Kidney tubule cell (primary cell): ENCODE data around the gene UGT1A5.
A peak's percentile ranks its signal among the peaks of the same experiment; 100 is the strongest.
"Not testable (repeated sequence)": the region's sequence is repeated elsewhere in the genome, so short reads cannot be mapped to it uniquely, and the experiment has no call there.

Experiments used
- DNase-seq: peaks from one replicate; pipeline ENCODE4 v3.0.0-alpha.2; 2018; ENCODE audit warnings: low spot score

UGT1A5 gene

GRCh38 chr2:233745838-233746237 lies 33.1 kb downstream of the UGT1A5 start:
- not testable (repeated sequence) for DNase-seq

- DNase-seq = no peak
Measured at GRCh38 chr2:233746475-233747282, 34.0 kb downstream of the UGT1A5 start.

- DNase-seq = no peak
Measured at GRCh38 chr2:233747283-233747544, 34.5 kb downstream of the UGT1A5 start.

DNA sequence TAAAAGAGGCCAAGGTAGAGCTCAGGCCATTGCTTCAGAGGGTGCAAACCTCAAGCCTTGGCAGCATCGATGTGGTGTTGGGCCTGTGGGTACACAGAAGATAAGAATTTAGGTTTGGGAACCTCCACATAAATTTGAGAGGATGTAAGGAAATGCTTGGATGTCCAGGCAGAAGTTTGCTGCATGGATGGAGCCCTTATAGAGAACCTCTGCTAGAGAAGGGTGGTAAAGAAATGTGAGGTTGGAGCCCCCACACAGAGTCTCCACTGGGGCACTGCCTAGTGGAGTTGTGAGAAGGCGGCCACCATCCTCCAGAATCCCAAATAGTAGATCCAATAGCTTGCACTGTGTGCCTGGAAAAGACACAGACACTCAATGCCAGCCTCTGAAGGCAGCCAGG lies 38.0 kb downstream of the UGT1A5 start:
- not testable (repeated sequence) for DNase-seq

- not testable (repeated sequence) for DNase-seq
Measured at GRCh38 chr2:233751212-233752009, 38.7 kb downstream of the UGT1A5 start.

DNA sequence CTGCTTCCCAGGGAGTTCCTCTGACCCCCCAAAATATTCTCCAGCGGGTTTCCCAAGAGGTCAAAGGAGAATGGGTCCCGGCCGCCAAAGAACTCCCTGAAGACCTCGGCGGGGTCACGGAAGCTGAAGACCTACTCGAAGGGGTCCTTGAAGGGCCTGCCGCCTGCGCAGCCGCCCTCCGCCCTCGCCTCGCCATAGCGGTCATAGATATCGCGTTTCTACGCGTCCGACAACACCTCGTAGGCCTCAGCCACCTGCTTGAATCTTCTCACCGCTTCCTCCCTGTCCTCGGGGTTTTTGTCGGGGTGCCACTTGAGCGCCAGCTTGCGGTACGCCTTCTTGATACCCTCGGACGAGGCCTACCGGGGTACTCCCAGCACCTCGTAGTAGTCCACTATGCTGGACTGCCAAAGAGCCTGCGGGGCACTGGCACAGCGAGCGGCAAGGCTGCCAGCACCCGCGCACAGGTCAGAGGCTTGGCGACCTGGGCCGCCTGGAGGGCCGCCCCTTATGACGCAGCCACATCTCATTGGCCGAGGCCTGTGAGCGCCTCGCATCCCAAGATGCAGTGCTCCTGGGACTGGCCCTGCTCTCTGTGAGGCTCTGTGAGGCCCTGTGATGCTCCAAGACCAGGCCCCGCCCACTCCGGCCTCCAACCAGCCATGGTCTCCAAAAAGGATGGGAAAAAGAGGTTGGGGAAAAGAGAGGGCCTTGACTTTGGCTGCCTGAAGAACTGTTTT lies 42.3 kb downstream of the UGT1A5 start:
- DNase-seq = no peak

- DNase-seq = no peak
Measured at GRCh38 chr2:233756429-233757081, 43.8 kb downstream of the UGT1A5 start.

- DNase-seq = no peak
Measured at GRCh38 chr2:233758141-233758540, 45.4 kb downstream of the UGT1A5 start.

GRCh38 chr2:233758849-233759248 lies 46.1 kb downstream of the UGT1A5 start:
- DNase-seq = no peak

DNA sequence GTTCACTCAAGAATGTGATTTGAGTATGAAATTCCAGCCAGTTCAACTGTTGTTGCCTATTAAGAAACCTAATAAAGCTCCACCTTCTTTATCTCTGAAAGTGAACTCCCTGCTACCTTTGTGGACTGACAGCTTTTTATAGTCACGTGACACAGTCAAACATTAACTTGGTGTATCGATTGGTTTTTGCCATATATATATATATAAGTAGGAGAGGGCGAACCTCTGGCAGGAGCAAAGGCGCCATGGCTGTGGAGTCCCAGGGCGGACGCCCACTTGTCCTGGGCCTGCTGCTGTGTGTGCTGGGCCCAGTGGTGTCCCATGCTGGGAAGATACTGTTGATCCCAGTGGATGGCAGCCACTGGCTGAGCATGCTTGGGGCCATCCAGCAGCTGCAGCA lies 47.3 kb downstream of the UGT1A5 start, which contains the start of gene UGT1A1:
TSS of gene UGT1A1 (plus strand) at position 228 of the 400 bp plus-strand sequence. CDS start at position 246, 18 bp downstream.
- no peak for DNase-seq

GRCh38 chr2:233761040-233761769 lies 48.5 kb downstream of the UGT1A5 start:
- peak; percentile 27 for DNase-seq

GRCh38 chr2:233764264-233764663 lies 51.6 kb downstream of the UGT1A5 start:
- peak; percentile 54 for DNase-seq

- no peak for DNase-seq
Measured at GRCh38 chr2:233764761-233765160, 52.1 kb downstream of the UGT1A5 start.

DNA sequence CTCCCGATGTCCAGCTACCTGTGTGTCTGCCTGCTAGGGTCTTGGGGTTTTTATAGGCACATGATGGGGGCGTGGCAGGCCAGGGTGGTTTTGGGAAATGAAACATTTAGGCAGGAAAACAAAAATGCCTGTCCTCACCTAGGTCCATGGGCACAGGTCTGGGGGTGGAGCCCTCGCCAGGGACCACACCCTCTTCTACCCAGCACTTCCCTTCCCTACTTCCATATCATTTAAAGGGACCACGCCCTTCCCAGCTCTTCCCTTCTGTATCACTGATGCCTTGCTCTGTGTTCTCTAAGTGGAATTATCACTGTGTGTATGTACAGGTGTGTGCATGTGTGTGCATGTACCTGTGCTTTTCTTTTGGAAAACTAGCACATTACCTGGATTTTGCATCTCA lies 53.7 kb downstream of the UGT1A5 start:
- DNase-seq = no peak

GRCh38 chr2:233768076-233768475 lies 55.4 kb downstream of the UGT1A5 start:
- DNase-seq = no peak

DNA sequence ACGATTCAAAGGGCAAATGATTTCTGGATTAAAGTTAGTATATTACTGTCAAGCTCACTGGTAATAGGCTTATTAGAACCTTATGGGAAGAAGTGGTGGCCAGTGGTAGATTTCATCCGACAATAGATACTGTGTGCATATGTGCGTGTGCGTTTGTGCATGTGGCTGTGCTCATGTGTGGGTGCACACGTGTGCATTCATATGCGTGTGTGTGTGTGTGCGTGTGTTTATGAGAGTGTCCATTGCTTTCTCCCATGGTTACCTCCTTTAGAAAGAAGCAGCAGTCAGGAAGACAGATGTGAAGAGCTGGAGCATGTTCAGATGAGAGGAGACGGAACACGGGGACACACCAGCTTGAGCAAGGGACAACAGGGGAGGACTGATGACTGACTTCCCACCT lies 56.6 kb downstream of the UGT1A5 start:
- DNase-seq = no peak

DNA sequence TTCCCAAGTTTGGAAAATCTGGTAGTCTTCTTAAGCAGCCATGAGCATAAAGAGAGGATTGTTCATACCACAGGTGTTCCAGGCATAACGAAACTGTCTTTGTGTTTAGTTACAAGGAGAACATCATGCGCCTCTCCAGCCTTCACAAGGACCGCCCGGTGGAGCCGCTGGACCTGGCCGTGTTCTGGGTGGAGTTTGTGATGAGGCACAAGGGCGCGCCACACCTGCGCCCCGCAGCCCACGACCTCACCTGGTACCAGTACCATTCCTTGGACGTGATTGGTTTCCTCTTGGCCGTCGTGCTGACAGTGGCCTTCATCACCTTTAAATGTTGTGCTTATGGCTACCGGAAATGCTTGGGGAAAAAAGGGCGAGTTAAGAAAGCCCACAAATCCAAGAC lies 59.4 kb downstream of the UGT1A5 start:
- no peak for DNase-seq

GRCh38 chr2:233772583-233772982 lies 59.9 kb downstream of the UGT1A5 start:
- DNase-seq = no peak

DNA sequence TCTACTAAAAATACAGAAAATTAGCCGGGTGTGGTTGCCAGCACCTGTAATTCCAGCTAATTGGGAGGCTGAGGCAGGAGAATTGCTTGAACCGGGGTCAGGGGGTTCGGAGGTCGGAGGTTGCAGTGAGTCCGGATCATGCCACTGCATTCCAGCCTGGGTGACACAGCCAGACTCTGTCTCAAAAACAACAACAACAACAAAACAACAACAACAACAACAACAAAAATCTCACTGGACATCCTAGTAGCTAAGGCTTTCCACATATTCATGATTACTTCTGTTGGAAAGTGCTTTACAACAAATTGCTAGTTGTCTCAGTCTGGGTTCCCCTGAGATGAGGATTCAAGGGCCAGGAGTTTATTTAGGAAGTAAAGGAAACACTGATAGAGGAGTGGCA lies 61.1 kb downstream of the UGT1A5 start:
- DNase-seq = no peak

DNA sequence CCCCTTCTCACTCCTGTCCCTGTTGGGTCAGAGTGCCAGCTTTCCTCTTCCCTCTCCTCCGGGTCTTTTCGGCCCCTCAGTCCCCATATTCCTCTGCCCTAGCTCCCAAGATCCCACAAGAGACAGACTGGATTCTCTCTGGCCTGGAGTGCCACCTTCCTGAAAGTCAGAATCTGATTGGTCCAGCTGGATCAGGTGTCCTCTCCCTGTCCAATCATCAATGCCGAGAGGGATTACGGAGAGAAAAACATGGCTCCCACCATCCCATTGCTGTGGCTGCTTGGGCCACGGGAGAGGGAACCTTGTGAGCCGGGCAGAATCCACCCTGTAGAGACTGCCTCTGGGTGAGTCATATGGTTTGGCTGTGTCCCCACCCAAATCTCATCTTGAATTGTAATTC lies 62.7 kb downstream of the UGT1A5 start:
- DNase-seq = no peak

- DNase-seq = no peak
Measured at GRCh38 chr2:233778030-233778429, 65.3 kb downstream of the UGT1A5 start, which contains the start of gene MROH2A. MROH2A (plus strand) TSS chr2:233778330; CDS start chr2:233779359, 1,029 bp downstream.
